Panc1 (cell line): ENCODE measurements around the gene SYDE2. TPM values are rescaled to one million over a fixed set of nuclear protein-coding genes. Genes with fewer than 3 reads are reported as not detected.

ENCODE experiments used
- ATAC-seq: fragments of 200-7000 bp; cut with Tn5 transposase; 2 replicates; pipeline ENCODE4 v1.9.1; 2020; ENCODE audit warnings: mild to moderate bottlenecking, moderate library complexity
- BruUV-seq: library from RNA; stranded (reverse); fragments of 400-500 nt; replicated peaks from 2 replicates; lab custom pipeline; 2021; lab: Mats Ljungman, UMichigan
- CTCF ChIA-PET: fragments of 300-600 bp; sonication (Branson Sonifier 250); formaldehyde crosslinking; loops from one replicate; lab custom pipeline; 2022; ENCODE audit warnings: antibody characterized with exemption; lab: Charles Lee
- POLR2A ChIA-PET: fragments of 300-600 bp; sonication (Branson Sonifier 250); formaldehyde crosslinking; loops from one replicate; lab custom pipeline; 2022; ENCODE audit warnings: antibody characterized with exemption; lab: Charles Lee
- DNase-seq: peaks from one replicate; pipeline ENCODE4 v3.0.0-alpha.2; 2010; ENCODE audit warnings: low read depth, low spot score
- H3K27ac ChIP-seq: 2 replicates; pipeline ENCODE4 v1.5.1; 2011; ENCODE audit warnings: mild to moderate bottlenecking, low read length, inconsistent platforms
- H3K27me3 ChIP-seq: fragments of 200-500 bp; sonication (Bioruptor generic); 2 replicates; pipeline ENCODE4 v1.6.0; 2014; ENCODE audit warnings: low read length, inconsistent platforms; ENCODE audit not compliant: control insufficient read depth, insufficient read depth
- H3K36me3 ChIP-seq: fragments of 200-500 bp; sonication (Bioruptor generic); 2 replicates; pipeline ENCODE4 v1.5.1; 2014; ENCODE audit warnings: inconsistent platforms, mild to moderate bottlenecking, low read length, moderate library complexity; ENCODE audit not compliant: control insufficient read depth, insufficient read depth
- H3K4me1 ChIP-seq: 2 replicates; pipeline ENCODE4 v1.5.1; 2011; ENCODE audit warnings: inconsistent platforms, mild to moderate bottlenecking, low read length, moderate library complexity; ENCODE audit not compliant: control insufficient read depth, insufficient read depth
- H3K4me3 ChIP-seq, 2 experiments: 2 replicates each; pipeline ENCODE4 v1.5.1; 2011 to 2012; ENCODE audit warnings: low read depth in 2 of 2, low read length in 2 of 2, mild to moderate bottlenecking in 2 of 2, inconsistent platforms in 1 of 2, moderate library complexity in 1 of 2
- H3K9me3 ChIP-seq: fragments of 200-500 bp; sonication (Bioruptor generic); 2 replicates; pipeline ENCODE4 v1.5.1; 2014; ENCODE audit warnings: low read depth, mild to moderate bottlenecking, inconsistent platforms, low read length, moderate library complexity; ENCODE audit not compliant: control insufficient read depth, insufficient read depth
- POLR2AphosphoS5 ChIP-seq: IDR thresholded peaks from 2 replicates; pipeline ENCODE4 v1.6.1; 2012; ENCODE audit warnings: mild to moderate bottlenecking, low read depth, low read length, moderate library complexity
- SIN3A ChIP-seq: IDR thresholded peaks from 2 replicates; pipeline ENCODE4 v1.6.1; 2012; ENCODE audit warnings: low read depth, mild to moderate bottlenecking, low read length, moderate library complexity, borderline replicate concordance; ENCODE audit not compliant: insufficient read depth
- TCF7L2 ChIP-seq: IDR thresholded peaks from 2 replicates; pipeline ENCODE4 v1.6.1; 2011; ENCODE audit warnings: mild to moderate bottlenecking, low read depth, low read length, inconsistent platforms
- in situ Hi-C: cut with HindIII; loops from 2 replicates; pipeline ENCODE4 v1.10.0; 2016; ENCODE audit warnings: low sequenced_read_pairs, low pct_unique_long_range_greater_than_20kb
- intact Hi-C: fragments of 100-400 bp; cut with micrococcal nuclease; formaldehyde crosslinking; loops from one replicate; pipeline ENCODE4 v1.10.0; 2022; ENCODE audit not compliant: unreplicated experiment
- total RNA-seq: library from RNA; stranded (reverse); gene quantifications from one replicate; pipeline ENCODE4 v1.2.1, GENCODE V29; 2021; ENCODE audit not compliant: unreplicated experiment
- TF ChIP-seq, protein P1 (sequence below), 2 experiments: IDR thresholded peaks; 2 replicates each; pipeline ENCODE4 v1.6.1; 2011 to 2012; ENCODE audit warnings: low read depth in 2 of 2, control low read depth in 1 of 2, low read length in 1 of 2, mild to moderate bottlenecking in 1 of 2, moderate library complexity in 1 of 2; ENCODE audit not compliant: insufficient read depth in 1 of 2
- TF ChIP-seq, protein P2 (sequence below): fragments of 450-650 bp; IDR thresholded peaks from 2 replicates; pipeline ENCODE4 v1.5.1; 2017; ENCODE audit warnings: mild to moderate bottlenecking

The SYDE2 gene
- total RNA-seq, 1 experiment from 2014 or later = 18.2 TPM

DNA sequence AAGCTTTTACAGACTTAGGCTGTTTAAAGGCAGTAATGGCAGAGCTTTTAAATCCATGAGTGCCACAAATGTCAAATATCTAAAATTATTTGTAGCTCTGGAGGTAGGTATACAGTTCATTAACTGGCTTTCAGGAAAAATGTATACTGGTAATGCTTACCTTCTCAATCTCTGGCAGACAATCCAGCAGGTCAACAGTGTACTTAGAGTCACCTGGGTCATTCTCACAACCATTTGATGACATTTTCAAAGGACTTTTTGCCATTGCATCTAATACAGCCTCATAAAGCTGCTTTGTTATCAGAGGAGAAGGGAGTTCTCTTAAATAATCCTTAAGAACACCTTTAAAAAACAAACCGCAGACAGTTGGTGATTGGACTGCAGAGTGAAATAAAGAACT lies 31.9 kb downstream of the SYDE2 start:
- CTCF ChIA-PET = no interaction called here

DNA sequence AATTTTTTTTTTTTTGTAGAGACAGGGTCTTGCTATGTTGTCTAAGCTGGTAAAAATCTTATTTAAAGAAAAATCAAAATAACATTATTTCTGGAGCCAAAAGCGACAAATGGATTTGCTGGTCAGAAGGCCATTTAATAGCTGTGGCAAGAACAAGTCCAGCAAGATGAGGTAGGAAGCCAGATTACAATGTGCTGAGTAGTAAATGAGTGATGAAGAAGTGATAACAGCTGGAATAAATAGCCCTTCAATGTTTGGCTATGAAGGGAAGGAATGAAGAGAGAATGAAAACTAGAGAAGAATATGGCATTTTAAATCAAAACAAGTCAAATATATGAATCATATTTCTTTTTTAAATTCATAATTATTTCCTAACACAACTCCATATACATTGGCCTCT lies 34.5 kb downstream of the SYDE2 start:
- Histone ChIP-seq H3K9me3 (no peaks in the 10 kb centered on the region), H3K27ac (no peak overlapping the region), H3K36me3 (0 out of 2 replicates have a peak, but pooled peaks cover 5% of the 10 kb centered on the region), H3K4me1 (no peaks in the 10 kb centered on the region), H3K27me3 (no peaks in the 10 kb centered on the region), H3K4me3 (no peak overlapping the region)
- POLR2A ChIA-PET = interaction anchor here (0.6 kb wide), 2 partner anchors 9 to 379 kb away, joined by 3 read pairs; no protein-coding TSS in a partner anchor
- intact Hi-C loops (no loop called here), in situ Hi-C loops (no loop called here)
- no peak for ATAC-seq
- CTCF ChIA-PET = no interaction called here
- TF ChIP-seq TCF7L2 (no peak), SIN3A (no peak), POLR2AphosphoS5 (no peak)
- TF ChIP-seq, protein P1, sequence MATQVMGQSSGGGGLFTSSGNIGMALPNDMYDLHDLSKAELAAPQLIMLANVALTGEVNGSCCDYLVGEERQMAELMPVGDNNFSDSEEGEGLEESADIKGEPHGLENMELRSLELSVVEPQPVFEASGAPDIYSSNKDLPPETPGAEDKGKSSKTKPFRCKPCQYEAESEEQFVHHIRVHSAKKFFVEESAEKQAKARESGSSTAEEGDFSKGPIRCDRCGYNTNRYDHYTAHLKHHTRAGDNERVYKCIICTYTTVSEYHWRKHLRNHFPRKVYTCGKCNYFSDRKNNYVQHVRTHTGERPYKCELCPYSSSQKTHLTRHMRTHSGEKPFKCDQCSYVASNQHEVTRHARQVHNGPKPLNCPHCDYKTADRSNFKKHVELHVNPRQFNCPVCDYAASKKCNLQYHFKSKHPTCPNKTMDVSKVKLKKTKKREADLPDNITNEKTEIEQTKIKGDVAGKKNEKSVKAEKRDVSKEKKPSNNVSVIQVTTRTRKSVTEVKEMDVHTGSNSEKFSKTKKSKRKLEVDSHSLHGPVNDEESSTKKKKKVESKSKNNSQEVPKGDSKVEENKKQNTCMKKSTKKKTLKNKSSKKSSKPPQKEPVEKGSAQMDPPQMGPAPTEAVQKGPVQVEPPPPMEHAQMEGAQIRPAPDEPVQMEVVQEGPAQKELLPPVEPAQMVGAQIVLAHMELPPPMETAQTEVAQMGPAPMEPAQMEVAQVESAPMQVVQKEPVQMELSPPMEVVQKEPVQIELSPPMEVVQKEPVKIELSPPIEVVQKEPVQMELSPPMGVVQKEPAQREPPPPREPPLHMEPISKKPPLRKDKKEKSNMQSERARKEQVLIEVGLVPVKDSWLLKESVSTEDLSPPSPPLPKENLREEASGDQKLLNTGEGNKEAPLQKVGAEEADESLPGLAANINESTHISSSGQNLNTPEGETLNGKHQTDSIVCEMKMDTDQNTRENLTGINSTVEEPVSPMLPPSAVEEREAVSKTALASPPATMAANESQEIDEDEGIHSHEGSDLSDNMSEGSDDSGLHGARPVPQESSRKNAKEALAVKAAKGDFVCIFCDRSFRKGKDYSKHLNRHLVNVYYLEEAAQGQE (IDR thresholded peaks at IDR 0.05; ENCODE audit: insufficient read depth in 1 of 2, low read depth in 2 of 2, low read length in 1 of 2) = no peak
- TF ChIP-seq, protein P2, sequence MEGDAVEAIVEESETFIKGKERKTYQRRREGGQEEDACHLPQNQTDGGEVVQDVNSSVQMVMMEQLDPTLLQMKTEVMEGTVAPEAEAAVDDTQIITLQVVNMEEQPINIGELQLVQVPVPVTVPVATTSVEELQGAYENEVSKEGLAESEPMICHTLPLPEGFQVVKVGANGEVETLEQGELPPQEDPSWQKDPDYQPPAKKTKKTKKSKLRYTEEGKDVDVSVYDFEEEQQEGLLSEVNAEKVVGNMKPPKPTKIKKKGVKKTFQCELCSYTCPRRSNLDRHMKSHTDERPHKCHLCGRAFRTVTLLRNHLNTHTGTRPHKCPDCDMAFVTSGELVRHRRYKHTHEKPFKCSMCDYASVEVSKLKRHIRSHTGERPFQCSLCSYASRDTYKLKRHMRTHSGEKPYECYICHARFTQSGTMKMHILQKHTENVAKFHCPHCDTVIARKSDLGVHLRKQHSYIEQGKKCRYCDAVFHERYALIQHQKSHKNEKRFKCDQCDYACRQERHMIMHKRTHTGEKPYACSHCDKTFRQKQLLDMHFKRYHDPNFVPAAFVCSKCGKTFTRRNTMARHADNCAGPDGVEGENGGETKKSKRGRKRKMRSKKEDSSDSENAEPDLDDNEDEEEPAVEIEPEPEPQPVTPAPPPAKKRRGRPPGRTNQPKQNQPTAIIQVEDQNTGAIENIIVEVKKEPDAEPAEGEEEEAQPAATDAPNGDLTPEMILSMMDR = no peak
- no peak for DNase-seq
- BruUV-seq = no TSS peak

More for the DNA sequence above, 31.9 kb downstream of the SYDE2 start:
- Histone ChIP-seq H3K9me3 (no peaks in the 10 kb centered on the region), H3K4me1 (no peaks in the 10 kb centered on the region), H3K36me3 (0 out of 2 replicates have a peak, but pooled peaks cover 5% of the 10 kb centered on the region), H3K27me3 (no peaks in the 10 kb centered on the region), H3K4me3 (no peak overlapping the region), H3K27ac (no peak overlapping the region)
- POLR2A ChIA-PET = interaction anchor here (0.6 kb wide), 1 partner anchor 156 kb away, joined by 3 read pairs; no protein-coding TSS in a partner anchor
- in situ Hi-C loops = no loop called here
- TF ChIP-seq SIN3A (no peak), TCF7L2 (no peak), POLR2AphosphoS5 (no peak)
- TF ChIP-seq, protein P2 = no peak
- TF ChIP-seq, protein P1 (IDR thresholded peaks at IDR 0.05; ENCODE audit: insufficient read depth in 1 of 2, low read depth in 2 of 2, low read length in 1 of 2) = no peak
- intact Hi-C loops = no loop called here
- DNase-seq (no peak), ATAC-seq (no peak)
- BruUV-seq = no TSS peak
